ENCODE measurements around the gene ANKS4B. TPM values are rescaled to one million over a fixed set of nuclear protein-coding genes. Genes with fewer than 3 reads are reported as not detected.

The ANKS4B gene
- total RNA-seq, 2 donors from 2014 or later = 41.3 to 62.9 TPM

GRCh38 chr16:21218153-21218552, 15.3 kb upstream of the ANKS4B start:
- DNase-seq = no peak
- H3K27me3 ChIP-seq = no peaks in the 10 kb centered on the region

GRCh38 chr16:21219551-21219950, 13.9 kb upstream of the ANKS4B start:
- Histone ChIP-seq H3K27me3 (no peaks in the 10 kb centered on the region), H3K9me3 (no peaks in the 10 kb centered on the region), H3K36me3 (no peaks in the 10 kb centered on the region), H3K27ac (no peak overlapping the region), H3K4me1 (no peaks in the 10 kb centered on the region), H3K4me3 (no peak overlapping the region), H3K9ac (ENCODE audit: low read depth in 2 of 2, low read length in 2 of 2) (no peak overlapping the region)
- TF ChIP-seq, protein P1, sequence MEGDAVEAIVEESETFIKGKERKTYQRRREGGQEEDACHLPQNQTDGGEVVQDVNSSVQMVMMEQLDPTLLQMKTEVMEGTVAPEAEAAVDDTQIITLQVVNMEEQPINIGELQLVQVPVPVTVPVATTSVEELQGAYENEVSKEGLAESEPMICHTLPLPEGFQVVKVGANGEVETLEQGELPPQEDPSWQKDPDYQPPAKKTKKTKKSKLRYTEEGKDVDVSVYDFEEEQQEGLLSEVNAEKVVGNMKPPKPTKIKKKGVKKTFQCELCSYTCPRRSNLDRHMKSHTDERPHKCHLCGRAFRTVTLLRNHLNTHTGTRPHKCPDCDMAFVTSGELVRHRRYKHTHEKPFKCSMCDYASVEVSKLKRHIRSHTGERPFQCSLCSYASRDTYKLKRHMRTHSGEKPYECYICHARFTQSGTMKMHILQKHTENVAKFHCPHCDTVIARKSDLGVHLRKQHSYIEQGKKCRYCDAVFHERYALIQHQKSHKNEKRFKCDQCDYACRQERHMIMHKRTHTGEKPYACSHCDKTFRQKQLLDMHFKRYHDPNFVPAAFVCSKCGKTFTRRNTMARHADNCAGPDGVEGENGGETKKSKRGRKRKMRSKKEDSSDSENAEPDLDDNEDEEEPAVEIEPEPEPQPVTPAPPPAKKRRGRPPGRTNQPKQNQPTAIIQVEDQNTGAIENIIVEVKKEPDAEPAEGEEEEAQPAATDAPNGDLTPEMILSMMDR (IDR thresholded peaks at IDR 0.05) = no peak
- DNase-seq = no peak
- intact Hi-C loops (cut with DNase I) = no loop called here

More at GRCh38 chr16:21218153-21218552, 15.3 kb upstream of the ANKS4B start:
- Histone ChIP-seq H3K4me3 (no peak overlapping the region), H3K36me3 (no peaks in the 10 kb centered on the region), H3K27ac (no peak overlapping the region), H3K9ac (ENCODE audit: low read depth in 2 of 2, low read length in 2 of 2) (no peak overlapping the region), H3K9me3 (no peaks in the 10 kb centered on the region), H3K4me1 (no peaks in the 10 kb centered on the region)
- intact Hi-C loops (cut with DNase I) = no loop called here
- TF ChIP-seq, protein P1 (IDR thresholded peaks at IDR 0.05) = no peak

GRCh38 chr16:21222495-21223337, 10.8 kb upstream of the ANKS4B start:
- no peaks in the 10 kb centered on the region for H3K36me3 ChIP-seq
- H3K9me3 ChIP-seq = no peaks in the 10 kb centered on the region
- H3K4me1 ChIP-seq = no peaks in the 10 kb centered on the region
- H3K27me3 ChIP-seq = no peaks in the 10 kb centered on the region
- intact Hi-C loops (cut with DNase I) = no loop called here
- no peak overlapping the region for H3K4me3 ChIP-seq
- DNase-seq = peak; percentile 49
- H3K9ac ChIP-seq (ENCODE audit: low read depth in 2 of 2, low read length in 2 of 2) = peak overlapping the region in 1 of 2 donors; percentile 28
- peak overlapping the region; percentile 69 for H3K27ac ChIP-seq
- TF ChIP-seq, protein P1 (IDR thresholded peaks at IDR 0.05) = no peak

GRCh38 chr16:21223787-21224186, 9.7 kb upstream of the ANKS4B start:
- no peaks in the 10 kb centered on the region for H3K36me3 ChIP-seq
- H3K4me1 ChIP-seq = no peaks in the 10 kb centered on the region
- TF ChIP-seq, protein P1 (IDR thresholded peaks at IDR 0.05) = no peak
- no peak overlapping the region for H3K4me3 ChIP-seq
- DNase-seq = peak; percentile 37
- intact Hi-C loops (cut with DNase I) = no loop called here
- H3K9ac ChIP-seq (ENCODE audit: low read depth in 2 of 2, low read length in 2 of 2) = no peak overlapping the region
- no peak overlapping the region for H3K27ac ChIP-seq
- H3K27me3 ChIP-seq = no peaks in the 10 kb centered on the region
- no peaks in the 10 kb centered on the region for H3K9me3 ChIP-seq

- TF ChIP-seq, protein P1 (IDR thresholded peaks at IDR 0.05) = no peak
- Histone ChIP-seq H3K9ac (ENCODE audit: low read depth in 2 of 2, low read length in 2 of 2) (no peak overlapping the region), H3K4me1 (no peaks in the 10 kb centered on the region), H3K9me3 (no peaks in the 10 kb centered on the region), H3K27ac (no peak overlapping the region), H3K36me3 (no peaks in the 10 kb centered on the region), H3K27me3 (no peaks in the 10 kb centered on the region), H3K4me3 (no peak overlapping the region)
- DNase-seq = no peak
- intact Hi-C loops (cut with DNase I) = no loop called here
These were observed 8.7 kb upstream of the ANKS4B start for GRCh38 chr16:21224800-21225199.
